Lower leg skin (tissue), 3 donors: ENCODE data around the gene APC.

ENCODE experiments used
- CTCF ChIP-seq, 3 donors: fragments of 450-650 bp; IDR thresholded peaks; one replicate each; pipeline ENCODE4 v1.5.1; 2016; ENCODE audit warnings: antibody characterized with exemption in 3 of 3, mild to moderate bottlenecking in 3 of 3, moderate library complexity in 2 of 3
- POLR2A ChIP-seq, 2 donors: fragments of 450-650 bp; IDR thresholded peaks; one replicate each; pipeline ENCODE4 v1.6.1; 2016 to 2017; ENCODE audit warnings: antibody characterized with exemption in 2 of 2, mild to moderate bottlenecking in 1 of 2, moderate library complexity in 1 of 2

- no peak for TF ChIP-seq CTCF (IDR thresholded peaks at IDR 0.05)
- no peak for TF ChIP-seq POLR2A (IDR thresholded peaks at IDR 0.05)
Observed at GRCh38 chr5:112743631-112744030, 5.9 kb downstream of the APC start.
